ENCODE measurements around the gene HSPB6.

Gene HSPB6

DNA sequence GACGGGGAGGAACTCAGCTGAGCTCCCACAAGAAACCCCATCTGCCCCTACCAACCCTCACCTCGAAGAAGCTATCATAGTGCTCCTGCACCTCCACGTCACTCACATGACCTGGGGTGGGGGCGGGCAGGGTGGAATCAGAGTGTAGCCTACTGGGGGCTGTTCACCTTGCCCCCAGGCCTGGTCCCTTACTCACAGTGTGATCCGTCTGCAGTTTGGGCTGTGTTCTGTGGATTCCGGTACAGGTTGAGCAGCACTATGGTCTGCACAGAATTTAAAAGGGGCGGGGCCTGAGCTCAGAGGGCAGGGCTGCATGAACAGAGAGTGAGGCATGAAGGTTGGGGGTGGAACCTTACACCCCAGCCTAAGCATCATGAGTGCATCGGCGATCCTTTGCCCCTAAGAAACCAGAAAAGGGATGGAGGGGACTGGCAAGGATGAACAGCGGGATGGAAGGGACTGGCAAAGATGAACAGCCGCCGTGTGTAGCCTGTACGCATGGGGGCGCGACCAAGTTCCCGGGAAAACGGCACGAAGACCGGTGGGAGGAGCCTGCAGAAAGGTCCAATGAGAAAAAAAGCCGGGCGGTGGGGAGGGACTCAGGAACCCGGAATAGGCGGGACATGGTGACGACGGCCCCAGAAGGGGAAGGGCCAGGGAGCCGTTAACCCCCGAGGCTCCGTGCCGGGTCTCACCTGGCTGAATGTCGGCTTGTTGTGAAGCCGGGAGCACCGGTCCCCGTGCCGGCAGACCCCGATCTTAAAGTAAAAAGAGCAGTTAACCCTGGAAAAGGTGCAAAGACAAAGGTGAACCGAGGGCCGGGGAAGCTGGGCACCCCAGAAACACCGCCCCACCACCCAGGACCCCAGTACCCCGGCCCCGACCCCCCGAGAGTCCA, 12.2 kb downstream of the HSPB6 start:
- DNase-seq = peak; percentile 92

DNA sequence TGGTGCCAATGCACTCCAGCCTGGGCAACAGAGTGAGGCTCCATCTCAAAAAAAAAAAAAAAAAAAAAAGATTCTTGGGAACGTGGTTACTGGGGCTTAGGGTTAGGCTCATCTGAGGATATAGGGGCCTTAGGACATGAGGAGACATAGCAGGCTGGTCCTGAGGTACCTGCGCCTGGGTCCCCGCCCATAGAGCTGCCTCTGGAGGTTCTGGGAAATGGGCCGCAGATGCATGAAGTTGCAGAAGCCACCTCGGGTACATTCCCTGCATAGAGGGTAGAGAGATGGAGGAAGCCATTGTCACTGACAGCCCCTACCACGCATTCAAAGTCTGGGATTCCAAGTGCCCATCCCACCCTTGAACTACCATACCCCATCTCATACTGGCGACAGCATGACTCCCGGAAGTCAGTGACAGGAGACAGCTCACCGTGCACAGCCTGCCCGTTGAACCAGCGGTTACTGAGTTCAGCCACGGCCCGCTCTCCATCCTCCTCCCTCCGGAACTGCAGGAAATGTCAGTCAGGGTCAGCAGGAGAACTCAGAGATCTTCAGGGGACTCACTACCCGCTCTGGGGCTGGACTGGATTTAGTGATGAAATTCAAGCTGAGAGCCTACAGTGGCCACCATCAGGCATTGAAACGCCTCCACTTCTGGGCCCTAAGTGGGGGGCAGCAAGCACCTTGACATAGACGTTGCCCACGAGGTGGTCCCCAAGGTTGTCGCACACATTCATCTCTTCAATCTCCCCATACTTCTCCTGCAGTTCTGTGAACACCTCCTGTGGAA, 13.0 kb downstream of the HSPB6 start:
- no peak for DNase-seq

DNA sequence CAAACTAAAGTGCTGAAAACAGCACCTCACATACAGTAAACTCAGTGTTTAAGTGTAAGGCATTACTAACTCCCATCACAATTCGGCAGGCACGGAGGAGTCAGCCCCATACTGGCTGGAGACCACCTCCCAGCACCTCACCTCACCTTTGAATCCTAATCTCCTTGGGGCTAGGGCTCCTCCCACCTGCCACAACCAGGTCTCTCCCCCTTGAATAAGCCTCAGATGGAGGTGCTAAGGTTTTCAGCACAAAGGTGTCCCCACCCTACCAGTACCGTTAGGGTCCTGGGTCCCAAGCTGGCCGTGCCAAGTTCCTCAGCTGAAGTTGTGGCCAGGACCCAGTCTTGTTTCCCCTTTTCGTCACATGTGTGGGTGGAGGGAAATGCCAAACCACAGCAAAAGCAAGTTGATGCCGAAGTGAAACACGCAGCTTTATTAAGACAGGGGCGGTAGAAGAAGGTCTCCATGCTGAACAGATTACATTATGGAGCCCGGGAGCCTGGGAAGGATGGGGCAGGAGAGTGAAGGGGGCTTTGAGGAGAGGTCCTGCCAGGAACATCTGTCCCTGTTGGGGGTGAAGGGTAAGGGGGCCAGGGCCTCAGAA, 14.6 kb downstream of the HSPB6 start, which contains the start of gene IGFLR1:
Gene IGFLR1 (minus strand): TSS at position 332 of the 604 bp plus-strand sequence. CDS start 1,272 bp downstream, outside the sequence.
- no peak for DNase-seq

DNA sequence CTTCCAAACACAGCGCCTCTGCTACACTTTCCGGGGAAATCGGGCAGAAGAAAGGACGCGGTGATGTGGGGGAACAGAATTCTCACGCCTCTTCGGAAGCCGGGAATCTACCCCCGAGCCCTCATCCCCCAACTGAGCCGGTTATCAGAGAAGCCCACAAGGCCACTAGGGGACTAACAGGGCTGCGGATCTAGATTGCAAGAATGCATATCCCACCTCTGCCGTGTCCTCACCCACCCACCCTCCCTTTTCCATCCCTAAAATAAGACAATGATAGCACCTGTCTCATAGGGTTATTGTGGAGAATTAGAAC, 15.7 kb downstream of the HSPB6 start:
- no peak for DNase-seq

- DNase-seq = peak; percentile 95
Measured at GRCh38 chr19:35740423-35741202, 16.2 kb downstream of the HSPB6 start.

GRCh38 chr19:35740108-35740422, 16.8 kb downstream of the HSPB6 start:
- no peak for DNase-seq

DNA sequence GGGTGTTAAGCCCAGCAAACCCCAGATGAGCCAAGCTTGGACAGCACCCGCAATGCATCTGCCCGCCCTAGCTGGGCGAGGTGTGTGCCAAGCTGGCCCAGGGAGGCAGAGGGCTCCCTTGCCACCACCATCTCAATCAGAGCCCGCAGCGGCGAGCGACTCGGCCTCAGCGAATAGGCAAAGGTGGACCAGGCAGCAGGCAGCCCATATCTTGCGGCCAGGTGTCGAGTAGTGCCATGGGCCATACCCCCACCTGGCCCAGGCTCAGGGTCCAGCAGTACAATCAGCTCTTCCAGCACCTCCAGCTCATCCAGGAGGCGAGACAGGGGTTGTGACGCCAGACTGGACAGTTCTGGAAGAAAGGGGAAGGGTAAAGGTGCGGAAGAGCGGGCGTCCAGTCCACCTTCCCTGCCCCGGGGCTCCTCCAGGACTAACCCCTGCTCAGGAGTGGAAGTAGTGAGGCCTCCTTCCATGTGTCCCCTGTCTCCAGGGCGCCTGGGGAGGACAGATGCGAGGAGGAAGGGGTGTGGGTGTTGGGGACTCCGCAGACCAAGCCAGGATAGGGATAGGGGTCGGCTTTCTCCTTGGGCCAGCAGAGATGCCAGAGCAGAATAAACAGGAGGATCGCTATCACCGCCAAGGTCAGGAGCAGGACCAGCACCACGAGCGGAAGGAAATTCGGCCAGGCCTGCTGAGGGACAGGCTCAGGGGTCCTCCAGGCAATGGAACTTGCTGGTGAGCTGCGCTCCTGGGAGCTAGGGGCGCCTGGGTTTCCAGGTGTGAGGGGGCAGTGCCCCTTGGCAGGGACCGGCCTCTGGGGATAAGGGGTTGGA, 17.3 kb downstream of the HSPB6 start:
- no peak for DNase-seq

- DNase-seq = no peak
Measured at GRCh38 chr19:35738887-35739229, 18.0 kb downstream of the HSPB6 start.

DNA sequence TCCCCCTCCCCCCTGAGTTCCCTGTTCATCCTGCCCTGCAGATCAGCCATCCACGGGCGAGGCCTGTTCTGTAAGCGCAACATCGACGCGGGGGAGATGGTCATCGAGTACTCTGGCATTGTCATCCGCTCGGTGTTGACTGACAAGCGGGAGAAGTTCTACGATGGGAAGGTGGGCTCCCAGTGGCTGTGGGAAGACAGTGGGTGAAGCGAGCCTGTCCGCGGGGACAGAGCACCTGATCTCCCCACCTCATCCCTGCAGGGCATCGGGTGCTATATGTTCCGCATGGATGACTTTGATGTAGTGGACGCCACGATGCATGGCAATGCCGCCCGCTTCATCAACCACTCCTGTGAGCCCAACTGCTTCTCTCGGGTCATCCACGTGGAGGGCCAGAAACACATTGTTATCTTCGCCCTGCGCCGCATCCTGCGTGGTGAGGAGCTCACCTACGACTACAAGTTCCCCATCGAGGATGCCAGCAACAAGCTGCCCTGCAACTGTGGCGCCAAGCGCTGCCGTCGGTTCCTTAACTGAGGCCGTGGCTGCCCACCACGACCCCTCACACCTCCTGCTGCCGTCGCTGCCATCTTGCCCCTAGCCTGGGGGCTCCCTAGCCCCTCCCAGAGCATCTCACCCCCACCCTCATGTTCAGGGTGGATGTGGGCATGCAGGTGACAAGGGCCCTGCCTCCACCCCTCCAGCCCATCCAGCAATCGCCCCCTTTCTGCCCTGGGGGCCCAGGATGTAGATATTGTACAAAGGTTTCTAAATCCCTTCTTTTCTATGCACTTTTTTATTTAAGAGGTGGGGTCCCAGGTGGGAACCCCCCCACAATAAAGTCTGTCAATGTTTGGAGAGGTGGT, 18.6 kb downstream of the HSPB6 start:
- no peak for DNase-seq

DNA sequence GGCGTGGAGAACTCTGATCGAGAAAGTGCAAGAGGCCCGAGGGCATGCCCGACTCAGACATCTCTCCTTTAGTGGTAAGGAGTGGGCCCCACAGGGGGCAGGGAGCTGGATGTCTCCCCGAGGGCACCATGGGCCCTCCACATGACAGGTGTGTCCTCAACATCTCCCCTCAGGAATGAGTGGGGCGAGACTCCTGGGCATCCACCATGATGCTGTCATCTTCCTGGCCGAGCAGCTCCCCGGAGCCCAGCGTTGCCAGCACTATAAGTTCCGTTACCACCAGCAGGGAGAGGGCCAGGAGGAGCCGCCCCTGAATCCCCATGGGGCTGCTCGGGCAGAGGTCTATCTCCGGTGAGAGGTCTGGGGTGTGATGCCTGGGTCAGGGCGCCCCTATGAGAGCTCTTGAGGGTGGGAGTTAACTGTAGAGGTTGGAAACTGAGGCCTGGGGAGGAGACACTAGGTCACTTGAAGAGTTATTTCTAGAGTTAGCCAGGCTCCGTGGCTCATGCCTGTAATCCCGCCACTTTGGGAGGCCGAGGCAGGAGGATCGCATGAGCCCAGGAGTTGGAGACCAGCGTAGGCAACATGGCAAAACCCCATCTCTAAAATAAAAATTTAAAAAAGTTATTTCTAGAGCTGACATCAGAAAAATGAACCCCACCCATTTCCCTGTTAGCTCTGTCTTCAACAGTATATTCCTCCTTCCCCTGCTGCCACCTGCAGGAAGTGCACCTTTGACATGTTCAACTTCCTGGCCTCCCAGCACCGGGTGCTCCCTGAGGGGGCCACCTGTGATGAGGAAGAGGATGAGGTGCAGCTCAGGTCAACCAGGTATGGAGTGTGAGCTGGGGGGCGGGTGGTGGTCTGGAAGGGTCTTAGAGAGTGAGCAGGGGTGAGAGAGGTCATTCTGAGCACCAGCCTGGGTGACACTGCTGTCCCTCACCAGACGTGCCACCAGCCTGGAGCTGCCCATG, 19.6 kb downstream of the HSPB6 start:
- no peak for DNase-seq

- DNase-seq = no peak
Measured at GRCh38 chr19:35734889-35735288, 21.9 kb downstream of the HSPB6 start.

DNA sequence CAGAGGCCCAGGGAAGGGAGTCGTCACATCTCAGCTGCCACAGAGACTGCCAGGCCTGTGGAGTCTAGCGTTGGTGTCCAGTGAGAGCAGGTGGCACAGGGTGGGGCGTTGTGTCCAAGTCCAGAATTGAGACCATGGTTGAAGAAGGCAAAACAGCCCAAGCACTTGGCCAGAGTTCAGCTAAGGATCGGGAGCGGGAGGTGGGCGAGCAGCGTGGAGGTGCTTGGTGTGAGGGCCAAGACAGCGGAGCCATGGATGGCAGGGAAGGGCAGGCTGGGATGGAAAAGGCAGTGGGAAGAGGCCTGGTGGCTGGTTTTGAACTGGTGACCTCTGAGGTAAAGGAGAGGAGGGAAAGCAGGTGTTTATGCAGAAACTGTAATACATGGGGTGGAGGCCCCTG, 22.6 kb downstream of the HSPB6 start:
- DNase-seq = no peak

GRCh38 chr19:35733180-35734125, 23.4 kb downstream of the HSPB6 start:
- DNase-seq = no peak

DNA sequence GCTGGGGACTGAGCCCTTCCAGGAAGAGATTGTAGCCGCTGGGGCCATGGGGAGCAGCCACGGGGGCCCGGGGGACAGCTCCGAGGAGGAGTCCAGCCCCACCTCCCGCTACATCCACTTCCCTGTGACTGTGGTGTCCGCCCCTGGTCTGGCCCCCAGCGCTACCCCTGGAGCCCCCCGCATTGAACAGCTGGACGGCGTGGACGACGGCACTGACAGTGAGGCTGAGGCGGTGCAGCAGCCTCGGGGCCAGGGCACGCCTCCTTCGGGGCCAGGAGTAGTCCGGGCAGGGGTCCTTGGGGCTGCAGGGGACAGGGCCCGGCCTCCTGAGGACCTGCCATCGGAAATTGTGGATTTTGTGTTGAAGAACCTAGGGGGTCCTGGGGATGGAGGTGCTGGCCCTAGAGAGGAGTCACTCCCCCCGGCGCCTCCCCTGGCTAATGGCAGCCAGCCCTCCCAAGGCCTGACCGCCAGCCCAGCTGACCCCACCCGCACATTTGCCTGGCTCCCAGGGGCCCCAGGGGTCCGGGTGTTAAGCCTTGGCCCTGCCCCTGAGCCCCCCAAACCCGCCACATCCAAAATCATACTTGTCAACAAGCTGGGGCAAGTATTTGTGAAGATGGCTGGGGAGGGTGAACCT, 24.2 kb downstream of the HSPB6 start:
- no peak for DNase-seq

- DNase-seq = no peak
Measured at GRCh38 chr19:35731779-35732405, 24.9 kb downstream of the HSPB6 start.

- no peak for DNase-seq
Measured at GRCh38 chr19:35731353-35731752, 25.5 kb downstream of the HSPB6 start.

GRCh38 chr19:35730326-35730725, 26.5 kb downstream of the HSPB6 start:
- no peak for DNase-seq

DNA sequence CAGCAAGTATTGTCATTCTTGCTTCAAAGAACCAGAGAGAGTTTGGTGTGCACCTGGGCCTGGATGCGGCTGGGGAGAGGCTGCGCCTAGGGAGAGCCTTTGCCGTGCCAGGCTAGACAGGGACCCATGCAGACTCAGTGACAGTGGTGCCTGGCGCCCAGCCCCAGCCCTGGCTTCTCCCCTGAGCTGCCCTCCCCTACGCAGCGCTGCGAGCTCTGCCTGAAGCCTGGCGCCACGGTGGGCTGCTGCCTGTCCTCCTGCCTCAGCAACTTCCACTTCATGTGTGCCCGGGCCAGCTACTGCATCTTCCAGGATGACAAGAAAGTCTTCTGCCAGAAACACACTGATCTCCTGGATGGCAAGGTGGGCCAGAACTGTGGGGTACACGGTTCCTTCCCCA, 27.1 kb downstream of the HSPB6 start:
- no peak for DNase-seq
